Muscle of arm (tissue), 12 donors: ENCODE data around the gene BET1. TPM values are rescaled to one million over a fixed set of nuclear protein-coding genes. Genes with fewer than 3 reads are reported as not detected.

Source experiments
- DNase-seq: peaks from one replicate; pipeline ENCODE4 v3.0.0-alpha.2; 2013
- polyA plus RNA-seq, 12 donors: library from polyadenylated mRNA; unstranded; fragments of 120-200 nt; gene quantifications; one replicate each; pipeline ENCODE4 v1.2.1, GENCODE V29; 2013; ENCODE audit not compliant: insufficient read length in 12 of 12

The BET1 gene
- polyA plus RNA-seq, 12 donors, result 21.9 to 44.3 (median 31.1) TPM; not detected in 1

- no peak for DNase-seq
Observed at GRCh38 chr7:93964813-93965212, 39.3 kb downstream of the BET1 start.

- no peak for DNase-seq
Observed at GRCh38 chr7:93964262-93964661, 39.9 kb downstream of the BET1 start.

GRCh38 chr7:93960986-93961385 lies 43.2 kb downstream of the BET1 start:
- DNase-seq, result no peak

- no peak for DNase-seq
Observed at GRCh38 chr7:93958651-93959050, 45.5 kb downstream of the BET1 start.

GRCh38 chr7:93958216-93958615 lies 45.9 kb downstream of the BET1 start:
- no peak for DNase-seq

GRCh38 chr7:93957767-93958166 lies 46.4 kb downstream of the BET1 start:
- no peak for DNase-seq

- no peak for DNase-seq
Observed at GRCh38 chr7:93955304-93955703, 48.9 kb downstream of the BET1 start.

GRCh38 chr7:93949423-93949822 lies 54.7 kb downstream of the BET1 start:
- DNase-seq, result no peak

GRCh38 chr7:93948873-93949272 lies 55.3 kb downstream of the BET1 start:
- DNase-seq, result no peak

GRCh38 chr7:93948106-93948505 lies 56.0 kb downstream of the BET1 start:
- DNase-seq, result no peak

- DNase-seq, result no peak
Observed at GRCh38 chr7:93945756-93946535, 58.2 kb downstream of the BET1 start.

GRCh38 chr7:93945083-93945482 lies 59.1 kb downstream of the BET1 start:
- DNase-seq, result no peak

GRCh38 chr7:93944673-93945072 lies 59.5 kb downstream of the BET1 start:
- no peak for DNase-seq

GRCh38 chr7:93943816-93944540 lies 60.2 kb downstream of the BET1 start:
- DNase-seq, result no peak

Other genes starting within 250 kb of the BET1 start
- gene TFPI2, start 113.6 kb downstream of the BET1 start, polyA plus RNA-seq, result 10 to 100 TPM in 1 of 12 donors, 1 to 10 TPM in 10, not detected in 1; 2.0 to 16.4 (median 2.8) TPM
- gene GNGT1, start 97.8 kb downstream of the BET1 start, polyA plus RNA-seq, result not detected
- 10 to 100 TPM in 11 of 12 donors, not detected in 1; 27.1 to 40.9 (median 30.9) TPM for gene GNG11, start 82.6 kb downstream of the BET1 start, polyA plus RNA-seq